ENCODE data around the gene KIF2A. TPM values are rescaled to one million over a fixed set of nuclear protein-coding genes. Genes with fewer than 3 reads are reported as not detected.

KIF2A gene
- total RNA-seq, 2 experiments from 2014 or later, result 237 to 249 TPM

GRCh38 chr5:62347928-62348327, 41.9 kb downstream of the KIF2A start:
- ChIA-PET POLR2A (no interaction called here), CTCF (no interaction called here)

GRCh38 chr5:62348723-62349481, 42.9 kb downstream of the KIF2A start:
- ChIA-PET CTCF (interaction anchor here (1.3 kb wide), 1 partner anchor 25 kb away, joined by 3 read pairs; no protein-coding TSS in a partner anchor), POLR2A (interaction anchor here (1.2 kb wide), 1 partner anchor 55 kb away, joined by 3 read pairs; the partner anchor contains the start of gene DIMT1)

- CTCF ChIA-PET, result interaction anchor here (2.0 kb wide), 1 partner anchor 130 kb away, joined by 8 read pairs; no protein-coding TSS in a partner anchor
- POLR2A ChIA-PET, result no interaction called here
Observed at GRCh38 chr5:62354028-62354874, 48.2 kb downstream of the KIF2A start.

DNA sequence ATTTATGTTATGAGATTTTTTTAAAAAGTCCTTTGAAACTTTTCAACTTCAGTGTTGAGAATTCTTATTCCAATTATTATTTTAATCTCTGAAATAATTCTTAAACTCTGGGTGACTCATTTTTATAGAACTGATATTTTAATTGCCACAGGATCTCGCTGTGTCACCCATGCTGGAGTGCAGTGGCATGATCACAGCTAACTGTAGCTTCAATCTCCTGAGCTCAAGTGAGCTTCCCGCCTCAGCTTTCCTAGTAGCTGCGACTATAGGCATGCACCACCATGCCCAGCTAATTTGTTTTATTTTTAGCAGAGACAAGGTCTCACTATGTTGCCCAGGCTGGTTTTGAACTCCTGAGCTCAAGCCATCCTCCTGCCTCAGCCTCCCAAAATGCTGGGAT, 56.7 kb downstream of the KIF2A start:
- ChIA-PET POLR2A (no interaction called here), CTCF (no interaction called here)

- CTCF ChIA-PET, result no interaction called here
Observed at GRCh38 chr5:62369039-62369438, 63.0 kb downstream of the KIF2A start.

GRCh38 chr5:62371409-62371808, 65.4 kb downstream of the KIF2A start:
- POLR2A ChIA-PET, result no interaction called here
- CTCF ChIA-PET, result no interaction called here

More at GRCh38 chr5:62369039-62369438, 63.0 kb downstream of the KIF2A start:
- POLR2A ChIA-PET, result no interaction called here

- ChIA-PET POLR2A (no interaction called here), CTCF (no interaction called here)
Observed at GRCh38 chr5:62372600-62372999, 66.6 kb downstream of the KIF2A start.

- ChIA-PET CTCF (no interaction called here), POLR2A (no interaction called here)
Observed at GRCh38 chr5:62373382-62373781, 67.4 kb downstream of the KIF2A start.

- CTCF ChIA-PET, result no interaction called here
- POLR2A ChIA-PET, result no interaction called here
Observed at GRCh38 chr5:62374090-62374489, 68.1 kb downstream of the KIF2A start.

DNA sequence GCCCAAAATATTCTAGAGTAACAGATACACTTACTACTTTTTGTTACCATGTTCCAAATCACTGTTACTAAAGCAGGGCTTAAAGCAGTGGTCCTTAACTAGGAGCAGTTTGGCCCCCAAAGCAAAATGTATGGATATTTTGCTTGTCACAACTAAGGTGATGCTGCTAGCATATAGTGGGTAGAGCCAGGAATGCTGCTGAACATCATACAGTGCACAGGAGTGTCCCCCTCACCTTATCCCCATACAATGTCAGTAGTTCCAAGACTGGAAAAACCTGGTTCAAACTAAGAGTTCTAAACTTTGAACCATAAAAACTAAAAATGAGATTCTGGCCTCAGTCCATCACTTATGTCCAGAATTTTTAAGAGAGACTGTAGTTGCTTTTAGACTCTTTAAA, 69.6 kb downstream of the KIF2A start:
- CTCF ChIA-PET, result no interaction called here
- POLR2A ChIA-PET, result no interaction called here

GRCh38 chr5:62376064-62376463, 70.1 kb downstream of the KIF2A start:
- ChIA-PET POLR2A (no interaction called here), CTCF (no interaction called here)

- CTCF ChIA-PET, result interaction anchor here (1.0 to 1.5 kb wide), 3 partner anchors 17 to 100 kb away, joined by 3 to 4 read pairs (median 3); no protein-coding TSS in a partner anchor
- POLR2A ChIA-PET, result no interaction called here
Observed at GRCh38 chr5:62385131-62385530, 79.1 kb downstream of the KIF2A start.

- ChIA-PET CTCF (interaction anchor here (1.1 kb wide), 1 partner anchor 16 kb away, joined by 4 read pairs; no protein-coding TSS in a partner anchor), POLR2A (no interaction called here)
Observed at GRCh38 chr5:62385816-62386400, 79.9 kb downstream of the KIF2A start.

- POLR2A ChIA-PET, result no interaction called here
- CTCF ChIA-PET, result no interaction called here
Observed at GRCh38 chr5:62386824-62387223, 80.8 kb downstream of the KIF2A start.

GRCh38 chr5:62395210-62395950, 89.4 kb downstream of the KIF2A start:
- POLR2A ChIA-PET, result interaction anchor here (0.6 to 2.9 kb wide), 2 partner anchors 8 to 52 kb away, joined by 3 to 10 read pairs; partner anchors contain the start of gene DIMT1
- CTCF ChIA-PET, result no interaction called here

DNA sequence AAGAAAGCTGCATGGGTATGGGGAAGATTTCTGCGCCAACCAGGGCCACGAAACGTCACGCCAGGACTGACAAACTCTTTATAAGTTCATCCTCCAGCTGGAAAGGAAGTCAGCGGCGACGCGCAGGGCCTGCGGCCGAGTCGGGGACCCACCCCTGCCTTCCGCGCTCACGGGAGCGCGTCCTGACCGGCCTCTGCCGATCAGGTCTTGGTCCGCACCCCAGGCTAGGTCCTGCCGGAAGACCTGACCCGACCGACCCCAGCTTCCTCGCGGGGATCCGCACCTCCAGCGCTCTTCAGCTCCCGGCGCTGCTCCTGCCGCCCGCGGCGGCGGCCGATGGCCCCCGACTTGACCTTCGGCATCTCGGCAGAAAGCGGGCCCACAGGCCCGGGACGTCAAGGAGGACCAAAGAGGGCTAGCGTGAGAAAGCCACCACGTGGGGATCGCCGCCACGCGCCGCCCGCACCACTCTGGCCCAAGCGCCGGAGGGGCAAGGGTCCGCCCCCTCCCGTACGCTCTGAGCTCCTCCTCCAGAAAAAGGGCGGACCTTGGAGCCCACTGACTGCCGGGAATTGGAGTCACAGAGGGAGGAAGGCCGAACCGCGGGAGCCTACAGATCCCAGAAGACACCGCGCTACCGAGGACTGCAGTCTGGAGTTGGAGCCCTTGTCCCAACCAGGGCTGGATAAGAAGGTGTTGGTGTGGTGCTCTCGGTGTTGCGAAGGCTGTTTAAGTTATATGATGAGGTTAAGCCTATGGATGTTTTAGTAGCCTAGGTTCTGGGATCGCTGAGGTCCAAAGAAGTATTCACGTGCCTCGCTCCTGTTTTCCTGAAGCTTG, 97.6 kb downstream of the KIF2A start, which contains the start of gene DIMT1:
Gene DIMT1, minus strand, starts transcription at position 495 of the 840 bp plus-strand sequence. Its CDS starts 133 bp downstream, at position 362.
- ChIA-PET POLR2A (interaction anchor here (0.6 to 2.3 kb wide), 7 partner anchors 9 to 98 kb away, joined by 3 to 38 read pairs (median 3); partner anchors contain the start of genes IPO11 and KIF2A), CTCF (interaction anchor here (0.6 to 1.4 kb wide), 5 partner anchors 9 to 96 kb away, joined by 3 to 8 read pairs (median 5); partner anchors contain the start of gene IPO11)

DNA sequence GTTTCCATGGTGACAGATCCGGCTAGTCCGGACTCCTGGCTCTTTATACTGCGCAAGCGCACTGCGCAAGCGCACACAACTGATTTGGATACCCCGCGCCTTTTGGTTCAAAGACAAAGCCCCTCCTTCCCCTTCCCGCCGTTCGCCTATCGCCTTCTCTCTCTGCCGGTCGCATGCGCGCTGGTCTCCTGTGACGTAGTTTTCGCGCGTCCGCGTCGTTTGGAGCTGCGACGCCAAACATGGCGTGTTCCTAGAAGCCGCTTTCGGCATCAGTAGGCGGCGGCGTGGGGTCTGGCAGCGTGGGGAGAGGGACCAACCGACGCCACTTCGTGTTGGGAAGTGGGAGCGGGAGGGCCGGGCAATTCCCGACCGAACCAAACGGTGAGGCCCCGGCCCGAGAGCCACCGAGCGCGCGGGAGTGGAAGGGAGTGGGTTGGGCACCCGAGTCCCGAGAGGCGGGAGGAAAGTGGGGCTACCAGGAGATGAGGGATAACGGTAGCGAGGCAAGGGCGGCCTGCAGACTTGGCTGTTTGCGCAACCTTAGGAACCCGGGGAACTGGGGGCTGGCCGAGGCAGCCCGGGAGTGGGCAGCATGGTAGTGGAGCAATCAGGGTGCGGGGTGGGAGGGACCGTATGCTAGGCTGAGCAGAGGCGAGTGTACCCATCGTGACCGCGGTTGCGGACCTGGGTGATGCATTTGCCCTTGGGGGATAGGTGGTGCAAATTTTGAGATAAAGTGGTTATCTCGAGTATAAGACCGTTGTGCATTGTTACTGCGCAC, 106.7 kb downstream of the KIF2A start, which contains the start of gene IPO11:
Gene IPO11, plus strand, starts transcription at position 215 of the 781 bp plus-strand sequence. CDS start 24,517 bp downstream, outside the sequence.
- CTCF ChIA-PET, result interaction anchor here (2.4 kb wide), 1 partner anchor 9 kb away, joined by 8 read pairs; the partner anchor contains the start of gene DIMT1
- POLR2A ChIA-PET, result interaction anchor here (2.3 kb wide), 1 partner anchor 10 kb away, joined by 38 read pairs; the partner anchor contains the start of gene DIMT1
